ENCODE results near the gene NOD2.

GRCh38 chr16:50669741-50670140 lies 23.7 kb upstream of the NOD2 start:
- TF ChIP-seq CTCF (IDR thresholded peaks at IDR 0.05) (no peak), POLR2A (IDR thresholded peaks at IDR 0.05) (no peak)

Data from upper lobe of left lung (tissue), 4 donors.